Lower leg skin (tissue), 3 donors: ENCODE measurements around the gene GLIPR2.
"Not testable (repeated sequence)": the region's sequence is repeated elsewhere in the genome, so short reads cannot be mapped to it uniquely, and the experiment has no call there.

Experiments used
- CTCF ChIP-seq, 3 donors: fragments of 450-650 bp; IDR thresholded peaks; one replicate each; pipeline ENCODE4 v1.5.1; 2016; ENCODE audit warnings: antibody characterized with exemption in 3 of 3, mild to moderate bottlenecking in 3 of 3, moderate library complexity in 2 of 3
- POLR2A ChIP-seq, 2 donors: fragments of 450-650 bp; IDR thresholded peaks; one replicate each; pipeline ENCODE4 v1.6.1; 2016 to 2017; ENCODE audit warnings: antibody characterized with exemption in 2 of 2, mild to moderate bottlenecking in 1 of 2, moderate library complexity in 1 of 2

- not testable (repeated sequence) for TF ChIP-seq CTCF, POLR2A (IDR thresholded peaks at IDR 0.05)
Measured at GRCh38 chr9:36159509-36159908, 23.0 kb downstream of the GLIPR2 start.
